GM21526 (cell line): ENCODE measurements around the gene CYP3A5.
"Not testable (repeated sequence)": the region's sequence is repeated elsewhere in the genome, so short reads cannot be mapped to it uniquely, and the experiment has no call there.

Experiments
- ATAC-seq: cut with Tn5 transposase; IDR thresholded peaks from one replicate; pipeline ENCODE4 v1.9.1; 2021; ENCODE audit warnings: moderate library complexity; ENCODE audit not compliant: unreplicated experiment, low FRiP score

Gene CYP3A5

DNA sequence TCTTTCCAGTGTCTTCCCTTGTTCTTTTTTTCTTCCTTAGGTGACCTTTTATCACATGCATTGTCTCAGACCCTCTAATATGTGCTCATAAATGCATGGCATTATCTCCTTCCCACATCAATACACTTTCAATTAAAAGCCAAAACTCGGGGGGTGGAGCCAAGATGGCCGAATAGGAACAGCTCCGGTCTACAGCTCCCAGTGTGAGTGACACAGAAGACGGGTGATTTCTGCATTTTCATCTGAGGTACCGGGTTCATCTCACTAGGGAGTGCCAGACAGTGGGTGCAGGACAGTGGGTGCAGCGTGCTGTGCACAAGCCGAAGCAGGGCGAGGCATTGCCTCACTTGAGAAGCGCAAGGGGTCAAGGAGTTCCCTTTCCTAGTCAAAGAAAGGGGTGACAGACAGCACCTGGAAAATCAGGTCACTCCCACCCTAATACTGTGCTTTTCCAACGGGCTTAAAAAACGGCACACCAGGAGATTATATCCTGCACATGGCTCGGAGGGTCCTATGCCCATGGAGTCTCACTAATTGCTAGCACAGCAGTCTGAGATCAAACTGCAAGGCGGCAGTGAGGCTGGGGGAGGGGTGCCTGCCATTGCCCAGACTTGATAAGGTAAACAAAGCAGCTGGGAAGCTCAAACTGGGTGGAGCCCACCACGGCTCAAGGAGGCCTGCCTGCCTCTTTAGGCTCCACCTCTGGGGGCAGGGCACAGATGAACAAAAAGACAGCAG is 6.2 kb upstream of the CYP3A5 start:
- ATAC-seq: not testable (repeated sequence)

DNA sequence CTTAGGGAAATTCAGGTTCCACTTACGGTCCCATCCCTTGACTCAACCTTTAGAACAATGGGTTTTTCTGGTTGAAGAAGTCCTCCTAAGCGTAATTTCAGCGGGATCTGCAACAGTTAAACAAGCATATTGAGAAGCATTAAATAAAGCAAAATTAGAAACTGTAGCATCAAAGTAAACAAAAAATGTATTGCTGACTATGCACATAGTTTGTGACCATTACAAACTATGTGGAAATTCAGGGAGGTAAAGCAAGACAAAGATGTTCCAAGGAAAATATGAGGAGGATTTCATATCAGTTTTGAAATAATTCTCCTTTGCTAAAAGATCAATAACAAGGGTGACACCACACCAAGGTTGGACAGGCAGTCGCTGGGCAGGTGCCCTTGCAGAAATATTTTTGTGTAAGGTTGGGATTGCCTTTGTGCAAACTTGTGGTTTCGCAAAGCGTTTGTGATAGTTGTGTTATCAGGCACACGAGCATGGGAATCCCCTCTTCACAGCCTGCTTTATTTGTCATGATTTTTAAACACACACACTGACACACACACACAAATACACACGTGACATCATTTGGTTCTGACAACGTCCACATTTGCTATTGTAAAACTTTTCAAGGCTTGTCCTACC is 5.4 kb upstream of the CYP3A5 start:
- ATAC-seq: no peak

DNA sequence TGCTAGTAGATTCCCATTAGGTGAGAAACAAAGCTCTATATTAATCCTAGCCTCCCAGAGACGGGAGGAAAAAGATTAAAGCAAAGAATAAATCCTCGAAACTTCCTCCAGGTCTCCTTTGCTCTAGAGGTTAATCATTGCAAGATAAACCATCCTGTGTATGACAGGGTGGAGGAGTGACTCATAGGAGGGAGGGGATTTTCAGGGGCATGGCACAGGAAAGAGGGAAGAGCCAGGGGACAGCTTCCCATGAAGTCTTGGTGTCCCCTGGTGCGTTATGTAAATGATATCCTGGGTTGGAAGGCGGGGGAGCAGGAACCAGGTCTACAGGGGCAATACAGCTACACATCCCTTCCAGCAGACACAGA is 780 bp downstream of the CYP3A5 start:
- no peak for ATAC-seq

DNA sequence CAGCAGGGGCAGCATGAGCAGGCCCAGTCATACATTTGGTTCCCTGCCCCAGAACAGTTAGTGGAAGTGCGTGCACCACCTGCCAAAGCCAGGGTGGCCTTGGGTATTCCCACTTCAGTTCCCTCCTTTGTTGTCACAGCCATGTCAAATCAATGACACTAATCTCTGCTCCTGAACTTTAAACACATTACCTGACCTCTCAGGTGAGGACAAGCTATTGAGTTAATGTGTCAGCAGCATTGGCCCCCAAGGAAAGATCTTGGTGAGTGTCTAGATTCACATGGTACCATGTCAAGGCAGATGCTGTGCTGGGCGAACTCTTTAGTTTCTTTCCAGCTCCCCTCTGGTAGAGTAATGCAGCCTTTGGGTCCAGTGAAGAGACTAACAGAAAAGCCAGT is 2.1 kb downstream of the CYP3A5 start:
- ATAC-seq: no peak

DNA sequence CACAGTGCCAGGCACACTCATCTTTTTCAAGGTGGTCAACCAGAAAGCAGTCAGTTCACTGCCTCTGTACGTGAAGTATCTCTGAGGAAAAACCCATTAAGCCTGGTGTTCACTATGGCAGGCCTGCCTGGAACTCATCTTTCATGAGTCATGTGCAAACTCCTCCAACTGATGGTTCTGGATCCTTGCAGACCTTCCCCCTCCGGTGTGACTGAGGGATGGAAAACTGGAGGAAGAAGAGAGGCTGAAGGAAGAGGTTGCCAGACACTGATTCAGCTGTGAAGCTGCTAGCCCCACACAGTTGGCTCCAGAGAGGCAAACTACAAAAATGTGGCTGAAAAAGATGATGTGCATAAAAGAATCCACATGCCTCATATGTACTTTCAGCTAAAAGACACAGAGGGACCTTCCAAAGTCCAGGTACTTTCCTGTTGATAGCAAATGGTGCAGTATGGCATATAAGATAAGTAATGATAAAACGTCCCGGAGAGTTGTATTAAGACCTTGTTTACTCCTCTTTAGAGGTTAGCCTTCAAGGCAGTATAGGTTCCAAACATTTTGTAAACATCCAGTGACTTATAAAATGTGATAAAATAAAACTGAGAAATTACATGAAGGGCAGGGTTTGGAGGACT is 2.7 kb downstream of the CYP3A5 start:
- ATAC-seq: no peak

DNA sequence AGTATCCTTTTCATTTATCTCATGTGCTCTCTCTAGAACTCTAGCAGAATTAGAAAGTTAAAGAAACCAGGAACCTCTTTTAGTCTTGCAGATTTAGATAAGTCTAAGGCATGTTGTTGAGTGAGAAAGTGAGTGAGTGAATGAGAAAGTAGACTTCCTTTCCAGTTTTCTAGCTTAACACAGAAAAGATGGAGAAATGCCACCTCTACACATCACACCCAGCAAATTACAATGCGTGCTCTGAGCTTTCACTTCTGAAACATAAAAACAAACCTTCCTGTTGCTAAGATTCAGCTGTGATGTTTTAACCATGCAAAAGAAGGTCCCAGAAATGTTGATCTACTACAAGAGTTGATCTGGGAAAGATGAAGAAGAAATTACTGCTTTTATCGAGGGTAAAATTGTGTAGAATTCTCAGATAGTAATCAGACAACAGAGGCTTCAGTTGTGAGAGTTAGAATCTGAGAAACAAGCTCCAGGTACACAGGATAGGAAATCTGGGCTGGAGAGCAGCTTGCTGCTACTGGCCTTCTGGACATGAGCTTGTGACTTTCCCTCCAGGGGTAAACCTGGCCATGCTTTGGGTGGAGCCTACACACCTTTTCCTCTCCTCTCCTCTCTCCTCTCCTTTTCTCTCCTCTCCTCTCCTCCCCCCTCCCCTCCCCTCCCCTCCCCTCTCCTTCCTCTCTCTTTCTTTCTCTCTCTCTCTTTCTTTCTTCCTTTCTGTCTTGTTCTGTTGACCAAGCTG is 4.6 kb downstream of the CYP3A5 start:
- ATAC-seq: no peak

DNA sequence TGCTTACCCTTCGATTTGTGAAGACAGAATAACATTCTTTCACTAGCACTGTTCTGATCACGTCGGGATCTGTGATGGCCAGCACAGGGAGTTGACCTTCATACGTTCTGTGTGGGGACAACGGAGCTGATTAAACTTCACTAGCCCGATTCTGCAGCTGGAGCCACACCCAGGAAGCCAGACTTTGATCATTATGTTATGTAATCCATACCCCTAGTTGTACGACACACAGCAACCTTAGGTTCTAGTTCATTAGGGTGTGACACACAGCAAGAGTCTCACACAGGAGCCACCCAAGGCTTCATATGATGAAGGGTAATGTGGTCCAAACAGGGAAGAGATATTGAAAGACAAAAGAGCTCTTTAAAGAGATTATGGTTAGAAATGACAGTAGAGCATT is 7.2 kb downstream of the CYP3A5 start:
- ATAC-seq: no peak

DNA sequence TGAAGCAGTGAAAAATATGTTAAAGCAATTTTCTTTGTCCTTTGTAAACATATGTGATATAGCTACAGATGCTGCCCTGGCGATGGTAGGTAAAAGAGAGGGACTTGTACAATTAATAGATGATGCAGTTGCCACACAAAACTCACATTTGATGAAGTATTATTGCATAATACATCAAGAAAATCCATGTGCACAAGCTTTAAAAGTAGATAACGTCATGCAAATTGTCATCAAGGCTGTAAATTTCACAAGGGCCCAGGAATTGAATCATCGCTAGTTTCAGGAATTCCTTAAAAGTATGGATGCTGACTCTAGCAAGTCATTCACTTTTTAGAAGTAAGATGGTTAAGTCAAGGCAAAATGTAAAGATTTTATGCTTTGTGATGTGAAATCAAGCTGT is 10.0 kb downstream of the CYP3A5 start:
- no peak for ATAC-seq

DNA sequence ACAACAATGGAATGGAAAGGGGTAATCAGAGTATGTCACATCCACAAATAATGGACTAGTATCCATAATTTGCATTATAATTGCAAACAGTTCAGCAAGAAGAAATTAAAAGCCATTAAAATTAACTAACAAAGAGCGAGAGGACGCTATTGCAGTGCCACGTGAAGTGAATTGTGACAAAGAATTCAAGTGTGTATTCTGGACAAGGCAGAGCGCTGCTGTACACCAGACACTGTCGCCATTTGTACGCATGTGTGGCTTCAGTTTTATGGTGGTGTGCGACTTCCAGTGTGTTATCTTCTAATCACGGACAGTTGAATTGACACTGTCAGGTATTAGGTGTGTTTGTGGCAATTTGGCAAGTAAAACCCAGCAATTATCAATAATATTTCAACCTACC is 11.3 kb downstream of the CYP3A5 start:
- ATAC-seq: no peak

DNA sequence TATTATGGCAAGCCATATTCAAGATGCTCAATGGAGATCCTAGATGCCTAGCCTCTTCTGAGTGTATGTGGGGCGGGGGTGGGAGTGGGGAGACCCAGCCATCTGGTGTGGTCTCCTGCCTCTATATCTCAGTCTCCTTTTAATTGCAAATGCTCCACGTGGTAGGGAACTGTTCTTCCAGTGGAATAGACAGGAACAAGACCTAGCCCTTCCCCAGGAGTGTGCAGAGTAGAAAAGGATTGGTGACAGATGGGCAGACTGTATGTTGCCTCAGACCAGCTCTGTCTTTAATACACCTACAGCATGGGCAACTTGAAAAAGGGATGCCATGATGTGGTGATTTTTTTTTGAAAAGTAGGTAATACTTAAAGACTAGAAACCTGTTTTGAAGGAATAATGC is 12.6 kb downstream of the CYP3A5 start:
- ATAC-seq: no peak

DNA sequence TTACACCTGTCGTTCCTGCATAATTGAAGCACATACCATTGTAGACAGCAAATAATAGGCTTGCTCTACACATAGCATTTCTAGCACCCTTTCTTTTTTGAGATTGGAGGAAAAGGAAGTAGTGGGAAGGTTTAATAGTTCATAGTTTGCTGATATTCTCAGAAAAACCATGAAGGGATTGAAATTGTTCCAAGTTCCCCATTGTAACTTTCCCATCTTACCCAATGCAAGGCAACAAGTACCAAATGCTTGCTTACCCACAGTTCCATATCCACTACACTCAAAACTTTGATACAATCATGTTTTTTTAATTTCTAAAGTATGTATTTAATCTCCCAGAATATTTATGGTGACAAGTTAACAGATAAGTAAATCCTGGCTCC is 13.8 kb downstream of the CYP3A5 start:
- no peak for ATAC-seq

DNA sequence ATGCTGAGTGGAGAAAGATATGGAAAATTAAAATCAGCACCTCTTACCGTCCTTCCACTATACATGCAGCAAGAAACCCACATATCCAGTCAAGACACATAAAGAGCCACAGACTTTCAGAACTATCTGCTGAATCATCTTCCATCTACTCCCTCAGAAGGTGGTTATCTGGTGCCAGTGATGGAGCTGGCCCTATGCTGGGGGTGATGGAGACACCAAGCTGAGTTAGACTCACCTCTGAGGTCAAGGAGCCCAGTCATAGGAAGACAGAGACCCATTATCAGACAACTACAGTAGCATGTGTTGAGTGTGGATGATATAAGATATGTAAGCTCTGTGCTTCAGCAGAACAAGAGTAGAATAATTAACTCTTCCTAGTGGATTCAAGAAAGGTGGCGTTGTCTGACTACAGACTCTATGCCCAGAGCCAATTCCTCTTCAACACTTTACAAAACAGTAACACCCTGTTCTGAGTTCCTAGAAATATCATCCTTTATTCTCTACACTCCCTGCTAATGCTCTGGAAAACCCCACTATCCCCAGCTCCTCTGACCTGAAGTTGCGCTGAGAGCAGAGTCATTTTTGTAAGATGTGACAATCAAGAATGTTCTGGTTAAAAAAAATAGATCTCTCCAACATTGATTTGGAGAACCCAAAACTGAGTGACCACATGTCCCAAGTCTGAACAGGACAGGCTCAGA is 14.3 kb downstream of the CYP3A5 start:
- no peak for ATAC-seq

DNA sequence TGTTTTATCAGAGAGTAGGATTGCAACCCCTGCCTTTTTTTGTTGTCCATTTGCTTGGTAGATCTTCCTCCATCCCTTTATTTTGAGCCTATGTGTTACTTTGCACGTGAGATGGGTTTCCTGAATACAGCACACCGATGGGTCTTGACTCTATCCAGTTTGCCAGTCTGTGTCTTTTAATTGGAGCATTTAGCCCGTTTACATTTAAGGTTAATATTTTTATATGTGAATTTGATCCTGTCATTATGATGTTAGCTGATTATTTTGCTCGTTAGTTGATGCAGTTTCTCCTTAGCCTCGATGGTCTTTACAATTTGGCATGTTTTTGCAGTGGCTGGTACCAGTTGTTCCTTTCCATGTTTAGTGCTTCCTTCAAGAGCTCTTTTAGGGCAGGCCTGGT is 21.9 kb downstream of the CYP3A5 start:
- not testable (repeated sequence) for ATAC-seq

DNA sequence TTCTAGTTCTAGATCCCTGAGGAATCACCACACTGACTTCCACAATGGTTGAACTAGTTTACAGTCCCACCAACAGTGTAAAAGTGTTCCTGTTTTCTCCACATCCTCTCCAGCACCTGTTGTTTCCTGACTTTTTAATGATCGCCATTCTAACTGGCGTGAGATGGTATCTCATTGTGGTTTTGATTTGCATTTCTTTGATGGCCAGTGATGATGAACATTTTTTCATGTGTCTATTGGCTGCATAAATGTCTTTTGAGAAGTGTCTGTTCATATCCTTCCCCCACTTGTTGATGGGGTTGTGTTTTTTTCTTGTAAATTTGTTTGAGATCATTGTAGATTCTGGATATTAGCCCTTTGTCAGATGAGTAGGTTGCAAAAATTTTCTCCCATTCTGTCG is 25.2 kb downstream of the CYP3A5 start:
- ATAC-seq: not testable (repeated sequence)

DNA sequence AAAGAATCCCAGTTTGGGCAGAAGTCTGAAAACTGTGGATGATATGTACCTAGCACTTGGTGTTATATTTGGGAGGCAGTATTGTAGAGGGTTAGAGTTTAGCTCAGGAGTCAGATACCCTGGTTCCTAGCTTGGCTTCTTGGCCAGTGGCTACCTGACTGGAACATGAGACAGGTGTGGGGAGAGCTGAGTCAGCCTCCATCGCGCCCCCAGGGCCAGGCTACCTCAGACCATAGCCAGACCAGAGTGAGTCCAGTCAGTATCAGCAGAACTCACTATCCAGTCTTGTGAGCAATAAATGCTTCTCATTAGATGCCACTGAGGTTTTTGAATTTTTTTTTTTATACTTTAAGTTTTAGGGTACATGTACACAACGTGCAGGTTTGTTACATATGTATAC is 26.0 kb downstream of the CYP3A5 start:
- ATAC-seq: no peak

DNA sequence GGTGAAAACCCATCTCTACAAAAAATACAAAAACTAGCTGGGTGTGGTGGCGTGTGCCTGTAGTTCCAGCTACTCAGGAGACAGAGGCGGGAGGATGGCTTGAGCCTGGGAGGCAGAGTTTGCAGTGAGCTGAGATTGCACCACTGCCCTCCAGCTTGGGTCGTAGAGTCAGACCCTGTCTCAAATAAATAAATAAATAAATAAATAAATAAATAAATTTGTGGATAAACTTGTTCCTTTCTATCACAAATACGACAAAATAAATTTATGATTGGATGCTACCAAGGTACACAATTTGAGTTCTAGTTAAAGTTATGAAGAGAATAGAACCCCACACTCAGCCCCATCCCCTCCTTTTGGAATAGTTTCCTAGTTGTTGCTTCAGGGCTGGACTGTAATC is 26.5 kb downstream of the CYP3A5 start:
- not testable (repeated sequence) for ATAC-seq

DNA sequence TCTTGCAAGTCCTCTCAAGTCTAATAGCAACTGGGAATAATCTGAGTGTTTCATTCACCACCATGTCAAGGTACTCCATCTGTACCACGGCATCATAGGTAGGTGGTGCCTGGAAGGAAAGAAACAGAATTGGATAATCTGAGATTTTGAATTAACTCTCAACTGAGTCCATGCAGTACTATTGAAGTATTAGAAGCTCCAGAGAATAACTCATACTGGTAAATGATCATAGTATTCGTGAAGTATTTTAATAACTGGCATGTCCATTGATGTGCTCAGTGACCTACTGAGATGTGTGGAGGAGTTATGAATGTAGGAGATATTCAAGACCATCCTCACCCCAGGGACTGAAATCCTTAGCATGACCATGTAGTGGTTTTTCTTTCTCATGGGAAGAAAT is 27.1 kb downstream of the CYP3A5 start:
- ATAC-seq: no peak

DNA sequence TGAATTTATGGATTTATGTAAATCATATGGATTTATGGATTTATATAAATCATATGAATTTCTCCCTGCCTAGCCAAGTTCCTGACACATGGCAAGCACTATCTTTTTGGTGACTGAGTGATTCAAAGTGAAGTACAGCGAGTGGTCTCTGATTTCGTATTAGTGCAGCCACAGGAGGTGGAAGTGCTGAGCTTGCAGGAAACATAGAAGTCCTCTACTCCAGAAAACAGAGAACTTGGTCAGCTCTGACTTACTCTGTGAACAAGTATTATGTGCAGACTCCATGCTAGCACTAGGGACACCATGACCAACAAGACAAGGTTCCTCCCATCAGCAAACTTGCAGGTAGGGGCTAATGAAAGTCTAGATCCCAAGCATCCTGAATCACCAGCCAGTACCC is 28.5 kb downstream of the CYP3A5 start:
- no peak for ATAC-seq

DNA sequence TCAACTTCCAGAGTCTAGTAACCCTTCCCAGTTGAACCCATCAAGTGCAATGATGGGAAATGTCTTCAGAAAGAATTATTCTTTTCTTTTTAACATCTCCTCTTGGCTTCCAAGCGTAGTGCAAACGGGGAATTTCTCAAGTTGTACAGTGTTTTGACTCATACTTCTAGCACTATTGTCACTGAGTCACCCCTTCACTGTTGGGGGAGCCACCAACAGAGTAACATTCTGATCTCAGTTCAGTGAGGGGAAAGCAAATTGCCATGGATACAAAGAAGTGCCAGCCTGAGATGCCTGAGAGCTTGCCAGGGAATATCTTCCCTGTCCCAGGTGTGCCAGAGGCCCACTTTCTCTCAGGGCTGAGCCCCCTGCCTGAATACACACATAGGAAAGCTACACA is 31.0 kb downstream of the CYP3A5 start:
- no peak for ATAC-seq

DNA sequence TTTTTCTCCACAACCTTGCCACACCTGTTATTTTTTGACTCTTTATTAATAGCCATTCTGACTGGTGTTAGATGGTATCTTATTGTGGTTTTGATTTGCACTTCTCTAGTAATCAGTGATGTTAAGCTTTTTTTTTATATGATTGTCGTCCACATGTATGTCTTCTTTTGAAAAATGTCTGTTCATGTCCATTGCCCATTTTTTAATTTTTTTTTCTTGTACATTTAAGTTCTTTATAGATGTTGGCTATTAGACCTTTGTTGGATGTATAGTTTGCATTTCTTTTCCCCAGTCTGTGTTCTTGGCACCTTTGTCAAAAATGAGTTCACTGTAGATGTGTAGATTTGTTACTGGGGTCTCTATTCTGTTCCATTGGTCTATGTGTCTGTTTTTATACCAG is 34.2 kb downstream of the CYP3A5 start:
- no peak for ATAC-seq

DNA sequence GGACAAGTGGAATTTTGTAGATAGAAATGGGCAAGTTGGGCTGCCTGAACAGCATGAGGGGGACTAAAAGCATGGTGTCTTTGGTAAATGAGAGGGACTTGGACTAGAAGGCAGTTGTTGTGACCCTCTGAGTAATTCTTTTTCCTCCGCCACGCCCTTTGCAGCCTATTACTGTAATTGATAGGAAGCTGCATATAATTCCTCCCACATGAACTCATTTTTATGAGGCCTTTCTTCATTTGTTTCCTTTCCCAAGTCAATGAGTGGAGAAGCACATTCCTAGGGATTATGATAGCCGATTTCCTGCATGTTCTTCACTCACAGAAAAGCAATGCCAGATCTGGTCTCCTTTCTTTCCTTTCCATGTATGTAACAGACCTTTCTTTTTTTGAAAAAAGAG is 35.4 kb downstream of the CYP3A5 start:
- no peak for ATAC-seq
